Tibial artery (tissue), 4 donors: Measurements from ENCODE around the gene RAB44.

Experiments used
- DNase-seq, 2 donors: peaks; one replicate each; pipeline ENCODE4 v3.0.0-alpha.2; 2019
- H3K27ac ChIP-seq, 2 donors: fragments of 200-600 bp; sonication (generic) in 1 of 2; 1 replicate in 1 of 2; 2 replicates in 1 of 2; pipeline ENCODE4 v1.5.1; 2018 to 2019; ENCODE audit warnings: mild to moderate bottlenecking in 1 of 2
- H3K27me3 ChIP-seq, 2 donors: fragments of 200-600 bp; sonication (generic) in 1 of 2; one replicate each; pipeline versions ENCODE4 v1.5.1 to v1.6.0; 2016 to 2019
- H3K36me3 ChIP-seq, 3 donors: fragments of 200-600 bp; sonication (generic) in 2 of 3; one replicate each; pipeline ENCODE4 v1.5.1; 2016 to 2019; ENCODE audit warnings: mild to moderate bottlenecking in 2 of 3
- H3K4me1 ChIP-seq, 4 donors: fragments of 200-600 bp; sonication (generic) in 2 of 4; 1 replicate in 3 of 4; 2 replicates in 1 of 4; pipeline ENCODE4 v1.5.1; 2016 to 2019
- H3K4me3 ChIP-seq, 2 donors: fragments of 200-600 bp; sonication (generic) in 1 of 2; 1 replicate in 1 of 2; 2 replicates in 1 of 2; pipeline ENCODE4 v1.5.1; 2018 to 2019; ENCODE audit warnings: mild to moderate bottlenecking in 2 of 2
- H3K9me3 ChIP-seq, 3 donors: fragments of 200-600 bp; sonication (generic) in 1 of 3; one replicate each; pipeline ENCODE4 v1.5.1; 2016 to 2019
- intact Hi-C: fragments of 100-400 bp; cut with DNase I; formaldehyde crosslinking; loops from one replicate; pipeline ENCODE4 v1.15.0; 2023; ENCODE audit warnings: low total_unique reads
- TF ChIP-seq, protein P1 (sequence below), 2 experiments: fragments of 200-600 bp in 1 of 2; fragments of 450-650 bp in 1 of 2; IDR thresholded peaks; one replicate each; pipeline ENCODE4 v1.5.1; 2017 to 2019; ENCODE audit warnings: antibody characterized with exemption in 2 of 2, mild to moderate bottlenecking in 1 of 2, moderate library complexity in 1 of 2

The RAB44 gene

DNA sequence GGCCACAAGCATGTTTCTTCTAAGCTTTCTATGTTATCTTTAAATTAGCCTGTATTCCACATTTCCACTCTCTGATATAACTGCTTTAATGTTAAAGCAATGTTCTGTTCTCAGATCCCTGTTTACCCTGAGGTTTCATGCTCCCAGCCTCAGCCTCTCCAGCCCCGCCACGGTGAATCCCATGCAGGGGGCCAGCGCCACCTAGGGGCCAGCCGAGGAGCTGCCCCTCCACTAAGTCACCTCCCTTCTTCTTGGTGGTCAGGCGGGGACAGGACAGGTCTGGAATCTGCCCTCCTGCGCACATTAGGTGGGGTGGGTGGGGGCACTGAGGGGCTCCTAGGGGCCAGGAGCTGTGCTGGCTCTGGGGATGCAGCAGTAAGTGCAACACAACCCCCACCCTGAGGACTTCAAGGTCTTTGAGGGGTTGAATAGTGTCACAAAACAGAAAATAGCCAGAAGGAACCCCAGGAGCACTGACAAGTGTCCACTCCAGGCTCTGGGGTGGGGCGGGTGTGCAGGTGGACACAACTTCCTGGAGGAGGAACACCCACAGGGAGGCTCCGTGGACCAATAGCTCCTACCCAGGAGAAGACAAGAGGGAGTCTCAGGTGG is 61.6 kb downstream of the RAB44 start:
- TF ChIP-seq, protein P1, sequence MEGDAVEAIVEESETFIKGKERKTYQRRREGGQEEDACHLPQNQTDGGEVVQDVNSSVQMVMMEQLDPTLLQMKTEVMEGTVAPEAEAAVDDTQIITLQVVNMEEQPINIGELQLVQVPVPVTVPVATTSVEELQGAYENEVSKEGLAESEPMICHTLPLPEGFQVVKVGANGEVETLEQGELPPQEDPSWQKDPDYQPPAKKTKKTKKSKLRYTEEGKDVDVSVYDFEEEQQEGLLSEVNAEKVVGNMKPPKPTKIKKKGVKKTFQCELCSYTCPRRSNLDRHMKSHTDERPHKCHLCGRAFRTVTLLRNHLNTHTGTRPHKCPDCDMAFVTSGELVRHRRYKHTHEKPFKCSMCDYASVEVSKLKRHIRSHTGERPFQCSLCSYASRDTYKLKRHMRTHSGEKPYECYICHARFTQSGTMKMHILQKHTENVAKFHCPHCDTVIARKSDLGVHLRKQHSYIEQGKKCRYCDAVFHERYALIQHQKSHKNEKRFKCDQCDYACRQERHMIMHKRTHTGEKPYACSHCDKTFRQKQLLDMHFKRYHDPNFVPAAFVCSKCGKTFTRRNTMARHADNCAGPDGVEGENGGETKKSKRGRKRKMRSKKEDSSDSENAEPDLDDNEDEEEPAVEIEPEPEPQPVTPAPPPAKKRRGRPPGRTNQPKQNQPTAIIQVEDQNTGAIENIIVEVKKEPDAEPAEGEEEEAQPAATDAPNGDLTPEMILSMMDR (IDR thresholded peaks at IDR 0.05): peak; percentile 94 to 99
- H3K36me3 ChIP-seq: no peaks in the 10 kb centered on the region
- peak; percentile 81 to 88 for DNase-seq
- no peaks in the 10 kb centered on the region for H3K27me3 ChIP-seq
- H3K9me3 ChIP-seq: no peaks in the 10 kb centered on the region
- H3K27ac ChIP-seq: no peak overlapping the region
- no peak overlapping the region for H3K4me3 ChIP-seq
- intact Hi-C loops: loop anchor here (2.0 kb wide), 1 partner anchor 140 kb away; no protein-coding TSS in a partner anchor
- peaks cover 0 to 7% (median 3%) of the 10 kb centered on the region in 4 donors for H3K4me1 ChIP-seq

DNA sequence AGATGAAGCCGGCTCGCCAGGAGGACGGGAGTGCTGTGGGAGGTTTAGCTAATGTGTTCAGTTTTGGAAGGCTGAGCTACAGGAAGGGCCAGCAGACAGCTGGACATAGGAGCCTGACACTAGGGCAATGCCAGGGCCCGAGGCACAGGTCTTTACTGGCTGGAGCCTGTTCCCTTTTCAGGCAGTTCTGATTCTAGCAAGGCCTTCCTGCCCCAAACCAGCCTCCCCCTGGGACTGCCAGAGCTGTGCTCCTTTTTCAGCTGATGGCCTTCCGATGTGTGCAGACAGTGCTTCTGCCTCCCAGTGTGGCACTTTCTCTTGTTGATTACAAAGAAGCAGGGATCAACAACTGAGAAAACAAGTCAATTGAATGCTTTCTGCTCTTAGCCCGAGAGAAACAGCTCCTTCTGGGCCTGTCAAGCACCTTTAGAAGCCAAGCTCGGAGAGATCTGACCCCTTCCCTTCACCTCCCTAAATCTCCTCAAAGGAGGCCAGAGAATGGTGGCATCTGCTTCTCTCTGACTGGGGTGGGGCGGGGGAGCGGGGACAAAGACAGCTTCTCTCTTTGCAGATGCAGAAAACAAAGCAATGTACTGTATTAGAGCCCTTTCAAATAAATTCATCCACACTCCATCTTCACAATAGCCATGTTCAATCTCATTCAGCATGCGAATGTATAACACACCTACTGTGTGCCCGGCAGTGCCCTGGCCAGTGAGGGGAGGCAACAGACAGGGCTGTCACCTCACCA is 63.2 kb downstream of the RAB44 start:
- no peak for DNase-seq
- TF ChIP-seq, protein P1 (IDR thresholded peaks at IDR 0.05): no peak
- intact Hi-C loops: loop anchor here (10.0 kb wide), 1 partner anchor 414 kb away; the partner anchor contains the start of gene PIM1
- Histone ChIP-seq H3K4me3 (no peak overlapping the region), H3K27ac (no peak overlapping the region), H3K27me3 (no peaks in the 10 kb centered on the region), H3K4me1 (peaks cover 0 to 15% (median 9%) of the 10 kb centered on the region in 4 donors), H3K9me3 (no peaks in the 10 kb centered on the region), H3K36me3 (no peaks in the 10 kb centered on the region)

- H3K9me3 ChIP-seq: no peaks in the 10 kb centered on the region
These were observed 64.5 kb downstream of the RAB44 start for GRCh38 chr6:36762123-36762522.

GRCh38 chr6:36765190-36765589 is 67.6 kb downstream of the RAB44 start:
- H3K9me3 ChIP-seq: no peaks in the 10 kb centered on the region
- H3K27me3 ChIP-seq: no peaks in the 10 kb centered on the region
- peaks cover 0 to 14% (median 10%) of the 10 kb centered on the region in 4 donors for H3K4me1 ChIP-seq
- TF ChIP-seq, protein P1 (IDR thresholded peaks at IDR 0.05): no peak
- H3K4me3 ChIP-seq: no peak overlapping the region
- DNase-seq: no peak
- intact Hi-C loops: loop anchor here (5.0 to 10.0 kb wide), 3 partner anchors 82 to 410 kb away; partner anchors contain the start of gene PIM1
- H3K36me3 ChIP-seq: no peaks in the 10 kb centered on the region
- H3K27ac ChIP-seq: no peak overlapping the region

More at GRCh38 chr6:36762123-36762522, 64.5 kb downstream of the RAB44 start:
- DNase-seq: no peak
- H3K4me3 ChIP-seq: no peak overlapping the region
- no peaks in the 10 kb centered on the region for H3K27me3 ChIP-seq
- peaks cover 0 to 21% (median 11%) of the 10 kb centered on the region in 4 donors for H3K4me1 ChIP-seq
- no peak overlapping the region for H3K27ac ChIP-seq
- TF ChIP-seq, protein P1 (IDR thresholded peaks at IDR 0.05): no peak
- H3K36me3 ChIP-seq: no peaks in the 10 kb centered on the region
- intact Hi-C loops: loop anchor here (10.0 kb wide), 1 partner anchor 413 kb away; the partner anchor contains the start of gene PIM1

DNA sequence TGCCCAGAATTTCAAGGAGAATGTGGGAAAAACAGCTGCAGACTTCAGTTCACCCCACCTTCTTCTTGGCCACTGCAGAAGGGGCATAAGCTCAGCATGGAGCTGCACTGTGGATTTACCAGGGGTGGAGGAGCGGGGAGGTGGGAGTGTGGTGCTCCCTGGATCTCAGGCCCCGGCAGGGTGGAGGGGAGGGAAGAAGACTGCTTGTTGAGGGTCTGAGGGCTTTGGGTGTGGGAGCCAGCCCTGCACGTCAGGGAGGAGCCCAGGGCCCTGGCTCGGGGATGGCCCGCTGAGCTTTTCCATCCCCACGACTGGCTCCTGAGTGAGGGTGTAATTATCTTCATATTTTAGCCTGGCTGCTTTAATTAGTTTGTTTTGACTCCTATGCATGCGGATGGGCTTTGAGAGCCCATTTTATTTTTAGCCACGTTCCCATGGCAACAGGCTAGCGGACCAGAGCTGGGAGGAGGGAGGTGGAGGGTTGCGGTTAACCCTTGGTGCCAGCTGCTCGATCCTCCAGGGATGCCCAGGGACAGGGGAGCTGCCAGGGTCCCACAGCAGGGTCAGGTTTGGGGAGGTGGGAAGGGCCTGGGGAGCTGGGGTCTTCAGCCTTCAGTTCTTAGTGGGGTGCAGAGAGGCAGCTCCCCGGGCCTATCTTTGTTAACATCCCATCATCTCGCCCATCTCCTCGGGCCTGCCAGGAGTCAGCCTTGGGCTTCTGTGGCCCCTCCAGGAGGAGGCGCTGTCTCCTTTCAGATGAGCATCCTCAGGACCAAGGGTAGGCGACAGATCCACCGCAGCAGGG is 68.2 kb downstream of the RAB44 start:
- Histone ChIP-seq H3K27me3 (no peaks in the 10 kb centered on the region), H3K9me3 (no peaks in the 10 kb centered on the region), H3K36me3 (no peaks in the 10 kb centered on the region), H3K27ac (no peak overlapping the region), H3K4me1 (peaks cover 0 to 14% (median 10%) of the 10 kb centered on the region in 4 donors), H3K4me3 (no peak overlapping the region)
- TF ChIP-seq, protein P1 (IDR thresholded peaks at IDR 0.05): peak; percentile 77 to 90
- DNase-seq: peak; percentile 76 to 88
- intact Hi-C loops: loop anchor here (5.0 to 10.0 kb wide), 3 partner anchors 82 to 409 kb away; partner anchors contain the start of gene PIM1
